Activated CD4-positive, CD25-positive, alpha-beta regulatory T cell (primary cell): Measurements from ENCODE around the gene ST13.
"Not testable (repeated sequence)": the region's sequence is repeated elsewhere in the genome, so short reads cannot be mapped to it uniquely, and the experiment has no call there.

ENCODE experiments used
- DNase-seq, 4 experiments: peaks; one replicate each; lab custom pipeline; 2025; lab: John Stamatoyannopoulos, UW

ST13 gene

GRCh38 chr22:40856513-40857308, at the start of gene ST13, which contains the start of gene XPNPEP3:
Gene ST13, minus strand, starts transcription at chr22:40856639. Its CDS starts 99 bp downstream, at chr22:40856540.
Gene XPNPEP3, plus strand, starts transcription at chr22:40857148. Its CDS starts 34 bp downstream, at chr22:40857182.
- DNase-seq = peak; percentile 92 to 97 (median 94)

DNA sequence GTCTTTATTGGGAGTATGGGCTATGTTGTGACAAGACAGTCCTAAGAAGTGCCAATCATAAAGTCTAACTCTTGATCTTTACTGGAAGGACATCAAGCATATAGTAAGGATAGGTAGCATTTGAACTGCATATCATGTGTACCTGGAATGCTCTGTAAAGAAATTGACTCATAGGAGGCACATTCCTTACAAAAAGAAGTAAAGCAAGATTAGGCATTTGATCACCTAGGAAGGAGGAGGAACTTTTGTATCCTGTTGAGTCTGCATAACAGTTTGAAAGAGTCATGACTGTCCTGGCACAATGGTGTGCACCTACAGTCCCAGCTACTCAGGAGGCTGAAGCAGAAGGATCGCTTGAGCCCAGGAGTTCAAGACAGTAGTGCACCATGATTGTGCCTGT, 47.7 kb upstream of the ST13 start:
- DNase-seq = no peak

- DNase-seq = no peak
Observed at GRCh38 chr22:40898850-40899357, 42.5 kb upstream of the ST13 start.

DNA sequence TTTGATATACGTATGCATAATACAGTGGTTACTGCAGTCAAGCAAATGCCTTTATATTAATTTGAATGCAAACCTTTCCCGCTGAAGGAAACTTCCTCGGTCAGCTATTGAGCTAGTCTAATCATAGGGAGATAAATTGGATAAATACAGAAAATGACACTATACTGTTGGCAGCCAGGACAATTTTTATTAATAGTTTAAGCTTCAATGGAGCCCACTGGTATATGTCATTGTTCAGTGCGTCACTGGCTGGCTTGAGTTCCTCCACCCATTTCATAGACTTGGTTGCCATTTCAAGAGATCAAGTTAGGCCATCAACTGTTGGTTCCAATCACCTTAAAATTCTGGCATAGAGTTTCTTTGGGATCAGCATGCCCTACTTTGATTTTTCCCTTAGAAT, 38.0 kb upstream of the ST13 start:
- no peak for DNase-seq

DNA sequence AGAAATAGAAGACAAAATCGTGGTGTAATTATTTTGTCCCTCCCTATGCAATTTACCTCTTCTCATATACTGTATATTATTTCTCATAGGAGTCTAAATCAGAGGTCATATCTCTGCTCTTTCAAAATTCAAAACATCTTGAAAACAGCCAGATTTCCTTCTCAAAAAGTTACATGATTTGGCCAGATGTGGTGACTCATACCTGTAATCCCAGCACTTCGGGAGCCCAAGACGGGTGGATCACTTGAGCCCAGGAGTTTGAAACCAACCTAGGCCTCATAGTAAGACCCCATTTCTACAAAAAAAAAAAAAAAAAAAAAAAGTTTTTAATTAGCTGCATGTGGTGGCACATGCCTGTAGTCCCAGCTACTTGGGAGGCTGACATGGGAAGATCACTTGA, 34.4 kb upstream of the ST13 start:
- DNase-seq = no peak

DNA sequence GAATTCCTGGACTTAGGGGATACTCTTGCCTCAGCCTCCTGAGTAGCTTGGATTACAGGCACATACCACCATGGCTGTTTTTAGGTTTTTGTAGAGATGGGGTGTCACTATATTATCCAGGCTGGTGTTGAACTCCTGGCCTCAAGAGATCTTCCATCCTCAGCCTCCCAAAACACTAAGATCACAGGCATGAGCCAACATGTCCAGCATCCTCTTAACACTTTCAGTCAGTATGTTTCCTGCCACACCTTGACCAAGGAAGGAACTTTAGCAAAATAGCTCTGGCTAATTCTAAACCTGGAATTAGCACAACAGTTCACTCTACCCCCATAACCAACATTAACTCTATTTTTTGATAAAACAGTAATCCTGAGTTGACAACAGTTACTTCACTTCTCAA, 32.7 kb upstream of the ST13 start:
- DNase-seq = no peak

DNA sequence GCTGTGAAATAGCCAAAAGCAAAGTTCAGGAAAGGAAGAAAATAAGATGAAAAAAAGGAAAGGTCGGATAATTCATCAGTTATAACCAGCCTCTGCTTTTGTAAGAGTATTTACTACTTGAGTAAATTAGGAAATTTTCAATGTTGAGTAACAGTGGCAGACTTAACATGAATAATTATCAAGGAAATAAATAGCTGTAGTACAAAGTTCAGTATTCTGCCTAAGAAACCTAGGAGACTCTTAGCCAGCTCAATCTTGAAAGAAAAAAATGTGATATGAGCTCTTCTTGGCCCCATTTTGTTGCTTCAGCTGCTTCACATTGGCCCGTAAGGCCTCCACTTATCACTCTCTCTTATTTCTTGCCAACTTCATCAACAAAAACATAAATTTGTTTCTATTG, 22.5 kb upstream of the ST13 start:
- DNase-seq = no peak

DNA sequence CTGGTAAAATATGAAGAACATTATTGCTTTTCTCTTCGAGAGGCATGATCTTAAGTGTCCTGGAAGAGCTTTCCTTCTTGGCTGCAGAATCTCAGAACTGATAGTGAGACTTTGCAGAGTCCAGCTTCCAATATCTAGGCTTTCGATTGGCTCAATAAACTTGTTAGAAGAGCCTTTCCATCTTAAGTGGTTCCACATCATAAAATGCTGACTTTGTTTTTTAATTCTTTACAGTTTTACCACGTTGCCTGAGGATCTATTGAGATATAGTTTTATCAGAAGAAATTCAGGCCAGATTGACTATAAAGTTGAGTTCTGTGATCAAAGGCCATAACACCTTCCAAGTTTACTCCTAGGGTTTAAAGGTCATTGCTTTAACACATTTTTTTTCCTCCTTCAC, 21.0 kb upstream of the ST13 start:
- no peak for DNase-seq

- DNase-seq = no peak
Observed at GRCh38 chr22:40876907-40877306, 20.5 kb upstream of the ST13 start.

- DNase-seq = no peak
Observed at GRCh38 chr22:40875111-40875510, 18.7 kb upstream of the ST13 start.

- DNase-seq = no peak
Observed at GRCh38 chr22:40874016-40874415, 17.6 kb upstream of the ST13 start.

DNA sequence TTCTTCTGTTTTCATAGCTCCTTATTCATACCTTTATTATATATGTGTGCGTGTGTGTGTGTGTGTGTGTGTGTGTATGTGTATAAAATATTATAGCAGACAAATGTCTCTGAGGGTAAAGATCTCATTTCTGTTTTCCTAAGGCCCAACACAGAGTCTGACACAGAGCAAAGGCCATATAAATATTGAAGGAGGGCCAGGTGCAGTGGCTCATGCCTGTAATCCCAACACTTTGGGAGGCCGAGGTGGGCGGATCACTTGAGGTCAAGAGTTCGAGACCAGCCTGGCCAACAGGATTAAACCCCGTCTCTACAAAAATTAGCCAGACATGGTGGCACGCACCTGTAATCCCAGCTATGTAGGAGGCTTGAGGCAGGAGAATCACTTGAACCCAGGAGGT, 11.9 kb upstream of the ST13 start:
- not testable (repeated sequence) for DNase-seq

DNA sequence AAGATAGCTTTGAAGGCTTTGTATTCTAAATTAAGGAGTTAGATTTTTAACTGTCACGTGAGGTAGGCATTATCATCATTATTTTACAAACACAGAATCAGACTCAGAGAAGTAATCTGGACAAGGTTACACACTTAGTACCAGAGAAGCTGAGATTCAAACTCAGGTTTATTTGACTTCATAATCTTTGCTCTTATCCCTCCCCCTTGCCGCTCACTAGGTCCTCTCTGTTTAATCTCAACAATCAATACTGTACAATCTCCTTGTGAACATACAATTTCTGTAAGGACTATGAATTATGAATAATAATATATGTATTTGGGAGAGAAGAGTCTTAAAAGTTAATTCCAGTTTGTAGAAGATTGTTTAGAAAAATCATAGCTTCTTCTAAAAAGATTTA, 10.7 kb upstream of the ST13 start:
- no peak for DNase-seq

DNA sequence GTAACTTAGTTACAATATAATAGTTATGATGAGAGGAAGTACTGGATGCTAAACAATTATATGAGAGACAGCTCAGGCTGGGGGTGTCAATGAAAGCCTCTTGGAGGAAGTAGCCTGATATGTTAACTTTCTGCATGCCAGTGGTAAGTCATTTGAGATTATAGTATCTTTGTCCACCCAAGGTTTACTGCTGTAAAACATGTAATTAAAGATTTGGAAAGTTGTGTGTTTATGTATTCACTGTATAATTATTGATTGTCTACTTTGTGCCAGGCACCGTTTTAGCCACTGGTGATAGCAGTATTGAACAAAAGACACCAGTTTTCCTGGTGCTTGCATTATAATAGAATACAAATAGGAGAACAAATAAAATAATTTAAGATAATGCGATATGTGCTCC, 6.1 kb upstream of the ST13 start:
- no peak for DNase-seq

DNA sequence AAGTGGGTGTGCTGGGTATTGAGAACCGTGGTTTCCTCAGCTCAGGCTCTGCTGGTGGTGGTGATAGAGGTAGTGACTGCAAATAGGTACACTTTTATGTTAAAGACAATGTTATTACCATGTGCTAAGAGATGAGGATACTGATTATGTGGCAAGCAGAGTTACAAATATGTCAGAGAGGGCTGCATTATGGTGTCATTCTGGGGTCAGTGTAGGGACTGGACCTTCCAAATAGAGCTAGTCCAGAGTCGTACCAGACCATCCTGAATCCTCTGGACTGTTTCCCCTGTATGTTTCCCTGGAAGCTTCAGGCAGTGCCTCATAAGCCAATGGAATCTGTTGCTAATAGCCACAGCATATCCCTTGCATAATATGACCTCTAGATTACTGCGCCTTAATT, 5.6 kb upstream of the ST13 start, which contains the start of gene DNAJB7:
Gene DNAJB7, minus strand, starts transcription at position 101 of the 400 bp plus-strand sequence. CDS start 119 bp downstream, outside the sequence.
- DNase-seq = no peak

GRCh38 chr22:40857309-40857855, 943 bp upstream of the ST13 start:
- DNase-seq = no peak

DNA sequence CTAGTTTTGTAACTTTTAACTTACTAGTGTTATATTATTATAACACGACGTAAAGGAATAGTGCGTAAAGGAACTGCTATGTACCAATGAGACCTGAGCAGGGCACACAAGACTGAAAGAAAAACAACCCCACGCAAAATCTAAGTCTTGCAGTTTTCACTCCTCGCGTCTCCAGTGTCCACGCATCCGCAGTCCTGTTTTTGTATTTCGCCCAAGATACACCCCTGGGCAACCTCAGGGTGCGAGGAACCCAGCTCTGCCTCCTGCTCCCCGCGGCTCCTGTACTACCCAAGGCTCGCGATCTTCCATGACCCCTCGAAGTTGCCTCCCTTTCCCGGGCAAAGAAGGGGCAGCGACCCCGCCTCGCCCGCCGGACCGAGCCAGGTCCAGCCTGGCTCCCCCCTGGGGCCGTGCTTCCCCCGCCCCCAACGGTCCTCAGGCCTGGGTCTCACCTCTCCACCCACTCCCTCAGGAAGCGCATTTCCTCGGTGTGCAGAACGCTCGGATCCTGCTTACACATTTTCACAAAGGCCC, 393 bp downstream of the ST13 start:
- peak in 1 of 4 experiments; percentile 30 for DNase-seq

DNA sequence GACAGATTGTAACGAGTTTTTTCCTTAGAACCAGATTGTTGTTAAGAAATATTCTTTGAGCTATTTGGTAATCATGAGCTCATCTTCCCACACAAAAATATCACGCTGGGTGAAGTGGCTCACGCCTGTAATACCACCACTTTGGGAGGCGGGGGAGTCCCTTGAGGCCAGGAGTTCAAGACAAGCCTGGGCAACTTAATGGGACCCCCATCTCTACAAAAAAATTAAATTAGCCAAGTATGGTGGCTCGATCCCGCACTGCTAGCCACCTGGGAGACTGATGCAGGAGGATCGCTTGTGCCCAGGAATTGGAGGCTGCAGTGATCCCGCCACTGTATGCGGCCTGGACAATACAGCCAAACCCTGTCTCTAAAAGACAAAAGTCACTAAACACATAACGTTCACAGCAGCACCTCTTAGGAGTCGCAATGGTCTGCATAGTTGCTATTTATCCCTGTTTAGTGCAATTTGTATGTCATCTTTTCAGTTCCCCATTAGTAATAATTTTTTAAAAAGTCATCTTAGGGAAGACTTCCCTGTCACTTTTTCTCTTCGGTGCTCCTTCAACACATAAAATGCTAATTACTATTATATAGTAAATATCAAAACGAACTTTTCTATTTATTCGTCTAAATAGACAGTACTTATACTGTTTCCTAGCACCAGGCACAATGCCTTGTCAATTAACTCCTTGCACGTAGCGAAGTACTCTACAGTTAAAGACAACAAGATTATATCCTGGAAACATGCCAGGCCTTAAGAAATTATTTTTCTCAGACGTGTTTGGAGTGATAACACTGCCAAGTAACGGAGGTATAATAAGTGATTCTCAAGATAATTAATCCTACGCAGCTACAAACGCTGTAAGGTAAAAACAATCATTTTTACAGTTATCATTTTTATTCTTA, 1.1 kb downstream of the ST13 start:
- no peak for DNase-seq

DNA sequence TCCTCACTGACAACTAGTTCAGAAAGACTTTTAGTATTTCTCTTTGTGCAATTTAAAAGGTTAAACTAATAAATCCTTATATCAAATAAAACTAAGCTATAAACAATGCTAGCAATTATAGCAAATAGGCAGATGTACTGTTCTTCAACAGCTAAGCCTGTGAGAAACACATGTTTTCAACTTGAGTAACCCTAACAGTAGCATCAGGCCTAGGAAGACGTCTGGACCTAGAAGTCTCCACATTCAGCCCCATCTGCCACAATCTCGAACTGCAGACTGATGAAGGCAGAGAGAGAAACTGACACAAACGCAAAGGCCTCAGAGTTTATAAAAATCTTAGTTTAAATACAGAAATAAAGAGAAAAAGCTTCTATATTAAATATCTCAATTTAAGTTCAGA, 2.5 kb downstream of the ST13 start:
- DNase-seq = no peak

DNA sequence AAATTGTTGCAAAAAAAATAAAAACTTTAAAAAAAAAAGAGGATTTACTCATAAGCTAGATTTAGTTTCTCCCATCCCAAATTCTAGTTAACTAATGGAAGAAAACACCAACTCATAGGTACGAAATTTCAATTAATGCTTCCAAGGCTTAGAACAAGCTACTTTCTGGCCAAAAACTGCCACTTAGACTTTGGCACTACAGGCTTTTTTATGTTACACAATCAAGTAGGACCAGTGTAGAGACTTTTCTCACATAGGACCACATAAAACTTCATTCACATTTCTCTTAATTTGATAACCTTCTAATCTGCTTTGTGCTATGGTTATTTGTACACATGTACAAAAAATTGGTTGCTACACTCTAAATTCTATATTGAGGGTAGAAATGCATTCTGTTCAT, 3.1 kb downstream of the ST13 start:
- no peak for DNase-seq

DNA sequence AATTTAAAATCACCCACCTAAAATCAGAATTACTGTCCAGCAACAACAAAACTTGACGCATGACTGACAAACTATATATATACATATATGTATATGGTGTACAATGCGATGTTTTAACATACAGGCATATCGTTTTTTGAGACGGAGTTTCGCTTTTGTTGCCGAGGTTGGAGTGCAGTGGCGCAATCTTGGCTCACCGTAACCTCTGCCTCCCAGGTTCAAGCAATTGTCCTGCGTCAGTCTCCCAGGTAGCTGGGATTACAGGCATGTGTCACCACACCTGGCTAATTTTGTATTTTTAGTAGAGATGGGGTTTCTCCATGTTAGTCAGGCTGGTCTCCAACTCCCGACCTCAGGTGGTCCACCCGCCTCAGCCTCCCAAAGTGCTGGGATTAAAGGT, 10.6 kb downstream of the ST13 start:
- DNase-seq = not testable (repeated sequence)

GRCh38 chr22:40844951-40845350, 11.5 kb downstream of the ST13 start:
- no peak for DNase-seq
